IMR-90 (cell line): ENCODE data around the gene SPATA33. TPM values are rescaled to one million over a fixed set of nuclear protein-coding genes. Genes with fewer than 3 reads are reported as not detected.

Experiments
- ATAC-seq: fragments of 200-7000 bp; cut with Tn5 transposase; 2 replicates; pipeline ENCODE4 v1.9.1; 2020; ENCODE audit warnings: low read depth, mild to moderate bottlenecking, moderate library complexity
- BruUV-seq: library from RNA; stranded (reverse); fragments of 400-500 nt; replicated peaks from 2 replicates; lab custom pipeline; 2021; lab: Mats Ljungman, UMichigan
- CTCF ChIA-PET: fragments of 300-600 bp; formaldehyde crosslinking; extraction: SDS; loops from one replicate; lab custom pipeline; 2021; ENCODE audit warnings: antibody characterized with exemption; lab: Yijun Ruan, JAX
- POLR2A ChIA-PET: fragments of 300-600 bp; sonication (Branson Sonifier 250); formaldehyde crosslinking; loops from one replicate; lab custom pipeline; 2022; ENCODE audit warnings: antibody characterized with exemption; ENCODE audit not compliant: unreplicated experiment; lab: Charles Lee
- DNase-seq: peaks from one replicate; pipeline ENCODE4 v3.0.0; 2013
- H2AFZ ChIP-seq: replicated peaks from 2 replicates; pipeline ENCODE3; 2013; ENCODE audit warnings: low read length, mild to moderate bottlenecking; ENCODE audit not compliant: poor library complexity
- H2AK5ac ChIP-seq: 2 replicates; pipeline ENCODE4 v1.6.1; 2013; ENCODE audit warnings: low read depth, low read length, inconsistent platforms
- H2AK9ac ChIP-seq: replicated peaks from 2 replicates; pipeline ENCODE3; 2013; ENCODE audit warnings: mild to moderate bottlenecking, low read depth, low read length, moderate library complexity; ENCODE audit not compliant: poor library complexity
- H2BK120ac ChIP-seq: 2 replicates; pipeline ENCODE4 v1.6.1; 2013; ENCODE audit warnings: low read depth, low read length, inconsistent platforms
- H2BK15ac ChIP-seq: 3 replicates; pipeline ENCODE4 v1.6.1; 2013; ENCODE audit warnings: low read depth, low read length, inconsistent platforms
- H2BK20ac ChIP-seq: 2 replicates; pipeline ENCODE4 v1.6.1; 2013; ENCODE audit warnings: low read depth, mild to moderate bottlenecking, inconsistent platforms, low read length, moderate library complexity
- H2BK5ac ChIP-seq: 2 replicates; pipeline ENCODE4 v1.6.1; 2013; ENCODE audit warnings: mild to moderate bottlenecking, low read depth, low read length, inconsistent platforms; ENCODE audit not compliant: poor library complexity, severe bottlenecking
- H3K14ac ChIP-seq: replicated peaks from 2 replicates; pipeline ENCODE4 v1.6.1; 2013; ENCODE audit warnings: low read depth, low read length, inconsistent platforms
- H3K18ac ChIP-seq: 2 replicates; pipeline ENCODE4 v1.6.1; 2013; ENCODE audit warnings: low read depth, low read length, control low read depth
- H3K23ac ChIP-seq: 2 replicates; pipeline ENCODE4 v1.6.1; 2013; ENCODE audit warnings: low read depth, low read length, inconsistent platforms
- H3K27ac ChIP-seq: 2 replicates; pipeline ENCODE4 v1.5.1; 2013; ENCODE audit warnings: mild to moderate bottlenecking, control low read depth, low read length; ENCODE audit not compliant: insufficient read depth
- H3K27me3 ChIP-seq: 2 replicates; pipeline ENCODE4 v1.6.1; 2013; ENCODE audit warnings: low read length; ENCODE audit not compliant: control insufficient read depth, insufficient read depth
- H3K36me3 ChIP-seq: 2 replicates; pipeline ENCODE4 v1.6.1; 2013; ENCODE audit warnings: low read length, mixed read lengths; ENCODE audit not compliant: control insufficient read depth, insufficient read depth
- H3K4ac ChIP-seq: 2 replicates; pipeline ENCODE4 v1.6.1; 2013; ENCODE audit warnings: low read depth, low read length, inconsistent platforms
- H3K4me1 ChIP-seq: 2 replicates; pipeline ENCODE4 v1.6.1; 2013; ENCODE audit warnings: low read length, mixed read lengths; ENCODE audit not compliant: control insufficient read depth, insufficient read depth
- H3K4me2 ChIP-seq: 2 replicates; pipeline ENCODE4 v1.6.1; 2013; ENCODE audit warnings: low read depth, mild to moderate bottlenecking, control low read depth, low read length, moderate library complexity
- H3K4me3 ChIP-seq: 2 replicates; pipeline ENCODE4 v1.5.1; 2013; ENCODE audit warnings: low read depth, mild to moderate bottlenecking, control low read depth, low read length, moderate library complexity; ENCODE audit not compliant: insufficient read depth
- H3K56ac ChIP-seq: 2 replicates; pipeline ENCODE4 v1.6.1; 2013; ENCODE audit warnings: low read length, inconsistent platforms; ENCODE audit not compliant: insufficient read depth; ENCODE audit errors: extremely low read depth
- H3K79me1 ChIP-seq, 2 experiments: 2 replicates each; pipeline ENCODE4 v1.6.1; 2013; ENCODE audit warnings: low read length in 2 of 2, inconsistent platforms in 1 of 2, low read depth in 1 of 2
- H3K9ac ChIP-seq: 2 replicates; pipeline ENCODE4 v1.6.1; 2013; ENCODE audit warnings: low read depth, low read length, control low read depth
- H3K9me1 ChIP-seq: 2 replicates; pipeline ENCODE4 v1.6.1; 2013; ENCODE audit warnings: low read length, inconsistent platforms; ENCODE audit not compliant: insufficient read depth
- H3K9me3 ChIP-seq: 2 replicates; pipeline ENCODE4 v1.6.1; 2013; ENCODE audit warnings: low read length; ENCODE audit not compliant: control insufficient read depth, insufficient read depth
- H4K20me1 ChIP-seq: 2 replicates; pipeline ENCODE4 v1.6.1; 2013; ENCODE audit warnings: low read length, inconsistent platforms; ENCODE audit not compliant: insufficient read depth
- H4K5ac ChIP-seq: 2 replicates; pipeline ENCODE4 v1.6.1; 2013; ENCODE audit warnings: mild to moderate bottlenecking, low read depth, low read length, control low read depth
- H4K8ac ChIP-seq, 2 experiments: 2 replicates each; pipeline ENCODE4 v1.6.1; 2013; ENCODE audit warnings: low read depth in 2 of 2, low read length in 2 of 2, control low read depth in 1 of 2, inconsistent platforms in 1 of 2
- H4K91ac ChIP-seq: 2 replicates; pipeline ENCODE4 v1.6.1; 2013; ENCODE audit warnings: low read depth, low read length, inconsistent platforms; ENCODE audit not compliant: insufficient read depth
- CHD1 ChIP-seq: IDR thresholded peaks from 2 replicates; pipeline ENCODE4 v1.6.1; 2012; ENCODE audit warnings: low read depth, low read length, improper control_type of control experiment
- CTCF ChIP-seq: conservative IDR thresholded peaks from 2 replicates; pipeline ENCODE4 v1.5.1; 2012; ENCODE audit warnings: mild to moderate bottlenecking, low read depth, low read length, improper control_type of control experiment
- ELK1 ChIP-seq: fragments of 150-350 bp; IDR thresholded peaks from 2 replicates; pipeline ENCODE4 v1.6.1; 2016; ENCODE audit warnings: low read depth, mild to moderate bottlenecking, low read length, moderate library complexity, borderline replicate concordance
- FOS ChIP-seq: fragments of 150-350 bp; IDR thresholded peaks from 2 replicates; pipeline ENCODE4 v1.6.1; 2016; ENCODE audit warnings: low read depth, low read length
- MAFK ChIP-seq: IDR thresholded peaks from 2 replicates; pipeline ENCODE4 v1.6.1; 2012; ENCODE audit warnings: low read depth, low read length, improper control_type of control experiment
- MAZ ChIP-seq: IDR thresholded peaks from 2 replicates; pipeline ENCODE4 v1.6.1; 2012; ENCODE audit warnings: low read depth, mild to moderate bottlenecking, low read length, improper control_type of control experiment, moderate library complexity, borderline replicate concordance
- NFE2L2 ChIP-seq: fragments of 150-350 bp; IDR thresholded peaks from 2 replicates; pipeline ENCODE4 v1.6.1; 2016; ENCODE audit warnings: low read depth, mild to moderate bottlenecking, low read length
- RCOR1 ChIP-seq: IDR thresholded peaks from 2 replicates; pipeline ENCODE4 v1.6.1; 2012; ENCODE audit warnings: mild to moderate bottlenecking, low read length, improper control_type of control experiment; ENCODE audit not compliant: insufficient replicate concordance
- RFX5 ChIP-seq: IDR thresholded peaks from 2 replicates; pipeline ENCODE4 v1.8.0; 2012; ENCODE audit warnings: low read depth, mild to moderate bottlenecking, low read length, moderate library complexity
- USF2 ChIP-seq: fragments of 150-350 bp; IDR thresholded peaks from 2 replicates; pipeline ENCODE4 v1.6.1; 2017; ENCODE audit warnings: mild to moderate bottlenecking, antibody characterized with exemption, low read length, low read depth
- WGBS, 2 experiments: methylation state at CpG; one replicate each; pipeline versions ENCODE4 v1.1.5 to v1.1.7; 2013; ENCODE audit warnings: missing lambda C conversion rate in 2 of 2; ENCODE audit not compliant: insufficient read length in 1 of 2; ENCODE audit errors: extremely low coverage in 2 of 2; 5-methylcytosine and 5-hydroxymethylcytosine counted together
- dilution Hi-C: fragments of 300-500 bp; cut with HindIII; formaldehyde crosslinking; loops from one replicate; pipeline ENCODE4 v1.14.3; 2018; ENCODE audit warnings: low sequenced_read_pairs; ENCODE audit not compliant: unreplicated experiment
- in situ Hi-C: fragments of 300-500 bp; cut with MboI; formaldehyde crosslinking; loops from 3 replicates; pipeline ENCODE4 v1.14.3; 2019; ENCODE audit warnings: low sequenced_read_pairs, inconsistent platforms, mixed read lengths
- intact Hi-C: fragments of 100-400 bp; cut with micrococcal nuclease; formaldehyde crosslinking; loops from 2 replicates; pipeline ENCODE4 v1.10.0; 2022
- polyA plus RNA-seq, 3 experiments: library from polyadenylated mRNA; depleted of rRNA; stranded (reverse); fragments of >200 nt; gene quantifications; 2 replicates each; pipeline ENCODE4 v1.2.3, GENCODE V29; 2012; ENCODE audit warnings: low replicate concordance in 1 of 3
- total RNA-seq: library from RNA; depleted of rRNA; stranded (reverse); fragments of >200 nt; gene quantifications from 2 replicates; pipeline ENCODE4 v1.2.3, GENCODE V29; 2012

Gene SPATA33
- total and polyA plus RNA-seq, 2 of the 4 experiments (the other 2 are of a cell fraction): 0.90 to 3.4 TPM

- ATAC-seq: no peak
- H2BK15ac ChIP-seq: no peak overlapping the region
- WGBS, 2 experiments: 89% methylated on average over 5 of the region's 10 CpGs; no CpG with 5 or more reads in 1 of the 2 experiments
- H3K36me3 ChIP-seq: peaks cover 26% of the 10 kb centered on the region
- H2BK20ac ChIP-seq: no peak overlapping the region
- no peak overlapping the region for H3K14ac ChIP-seq
- peaks cover 42% of the 10 kb centered on the region for H4K20me1 ChIP-seq
- H2AK5ac ChIP-seq: no peak overlapping the region
- H4K5ac ChIP-seq: no peak overlapping the region
- H3K9me3 ChIP-seq: no peaks in the 10 kb centered on the region
- no peak overlapping the region for H4K8ac ChIP-seq
- no peaks in the 10 kb centered on the region for H3K27me3 ChIP-seq
- dilution Hi-C loops: no loop called here
- H2BK120ac ChIP-seq: no peak overlapping the region
- TF ChIP-seq CTCF (no peak), NFE2L2 (no peak), FOS (no peak), MAFK (no peak), RCOR1 (no peak), RFX5 (no peak), USF2 (no peak), MAZ (no peak), CHD1 (no peak), ELK1 (no peak)
- no peak overlapping the region for H3K23ac ChIP-seq
- BruUV-seq: no TSS peak
- POLR2A ChIA-PET: no interaction called here
- H3K4me2 ChIP-seq: no peak overlapping the region
- H2AFZ ChIP-seq: no peak overlapping the region
- no peak overlapping the region for H3K9ac ChIP-seq
- in situ Hi-C loops: no loop called here
- H3K56ac ChIP-seq: no peak overlapping the region
- no peak overlapping the region for H3K4me3 ChIP-seq
- no peak overlapping the region for H3K18ac ChIP-seq
- peak overlapping the region; percentile 28 for H2AK9ac ChIP-seq
- H4K91ac ChIP-seq: no peak overlapping the region
- CTCF ChIA-PET: no interaction called here
- intact Hi-C loops: no loop called here
- H3K4me1 ChIP-seq: peaks cover 7% of the 10 kb centered on the region
- no peak overlapping the region for H3K4ac ChIP-seq
- H3K27ac ChIP-seq: no peak overlapping the region
- DNase-seq: no peak
- H3K9me1 ChIP-seq: peaks cover 12% of the 10 kb centered on the region; the same call in 1 of the 2 replicates
- H2BK5ac ChIP-seq: no peak overlapping the region
- H3K79me1 ChIP-seq: peaks cover 26 to 67% of the 10 kb centered on the region in 2 experiments
Measured at GRCh38 chr16:89655062-89655643, 2.5 kb upstream of the SPATA33 start.
